Motor neuron (in vitro differentiated cells): ENCODE results near the gene UNC50. TPM values are rescaled to one million over a fixed set of nuclear protein-coding genes. Genes with fewer than 3 reads are reported as not detected.

ENCODE experiments used
- ATAC-seq, 8 experiments: fragments of 200-7000 bp; cut with Tn5 transposase; replicated peaks in 6 of 8; 2 replicates each; pipeline ENCODE4 v1.8.0; 2021; ENCODE audit warnings: mild to moderate bottlenecking in 8 of 8, moderate library complexity in 8 of 8
- H3K27ac ChIP-seq, 2 donors: fragments of 250-450 bp; sonication (Bioruptor Pico); 2 replicates each; pipeline ENCODE4 v1.9.0; 2021; ENCODE audit warnings: antibody characterized with exemption in 2 of 2, mild to moderate bottlenecking in 2 of 2, moderate library complexity in 1 of 2
- H3K4me1 ChIP-seq, 2 donors: fragments of 250-450 bp; sonication (Bioruptor Pico); replicated peaks in 1 of 2; 2 replicates each; pipeline ENCODE4 v1.6.1; 2021; ENCODE audit warnings: antibody characterized with exemption in 2 of 2, mild to moderate bottlenecking in 2 of 2, moderate library complexity in 1 of 2
- H3K4me3 ChIP-seq, 5 donors: fragments of 250-450 bp; sonication (Bioruptor Pico); 2 replicates each; pipeline ENCODE4 v1.9.0; 2021; ENCODE audit warnings: antibody characterized with exemption in 5 of 5, mild to moderate bottlenecking in 5 of 5, moderate library complexity in 4 of 5
- WGBS, 10 experiments: fragments of 450-650 bp; shearing (Covaris generic); methylation state at CpG; one replicate each; pipeline ENCODE4 v1.0.0; 2022; 5-methylcytosine and 5-hydroxymethylcytosine counted together
- in situ Hi-C, 9 experiments: fragments of 400-800 bp; cut with MboI; loops; one replicate each; pipeline ENCODE4 v1.15.0; 2021; ENCODE audit warnings: low sequenced_read_pairs in 9 of 9, low pct_unique_long_range_greater_than_20kb in 2 of 9; ENCODE audit not compliant: unreplicated experiment in 9 of 9
- total RNA-seq, 8 experiments: library from RNA; unstranded; fragments of 300-600 nt; gene quantifications; 2 replicates each; pipeline versions ENCODE4 v1.2.3 to v1.2.4, GENCODE V29; 2022

UNC50 gene, protein sequence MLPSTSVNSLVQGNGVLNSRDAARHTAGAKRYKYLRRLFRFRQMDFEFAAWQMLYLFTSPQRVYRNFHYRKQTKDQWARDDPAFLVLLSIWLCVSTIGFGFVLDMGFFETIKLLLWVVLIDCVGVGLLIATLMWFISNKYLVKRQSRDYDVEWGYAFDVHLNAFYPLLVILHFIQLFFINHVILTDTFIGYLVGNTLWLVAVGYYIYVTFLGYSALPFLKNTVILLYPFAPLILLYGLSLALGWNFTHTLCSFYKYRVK
- total RNA-seq = 10 to 100 TPM; 28.8 to 74.0 (median 39.4) TPM

DNA sequence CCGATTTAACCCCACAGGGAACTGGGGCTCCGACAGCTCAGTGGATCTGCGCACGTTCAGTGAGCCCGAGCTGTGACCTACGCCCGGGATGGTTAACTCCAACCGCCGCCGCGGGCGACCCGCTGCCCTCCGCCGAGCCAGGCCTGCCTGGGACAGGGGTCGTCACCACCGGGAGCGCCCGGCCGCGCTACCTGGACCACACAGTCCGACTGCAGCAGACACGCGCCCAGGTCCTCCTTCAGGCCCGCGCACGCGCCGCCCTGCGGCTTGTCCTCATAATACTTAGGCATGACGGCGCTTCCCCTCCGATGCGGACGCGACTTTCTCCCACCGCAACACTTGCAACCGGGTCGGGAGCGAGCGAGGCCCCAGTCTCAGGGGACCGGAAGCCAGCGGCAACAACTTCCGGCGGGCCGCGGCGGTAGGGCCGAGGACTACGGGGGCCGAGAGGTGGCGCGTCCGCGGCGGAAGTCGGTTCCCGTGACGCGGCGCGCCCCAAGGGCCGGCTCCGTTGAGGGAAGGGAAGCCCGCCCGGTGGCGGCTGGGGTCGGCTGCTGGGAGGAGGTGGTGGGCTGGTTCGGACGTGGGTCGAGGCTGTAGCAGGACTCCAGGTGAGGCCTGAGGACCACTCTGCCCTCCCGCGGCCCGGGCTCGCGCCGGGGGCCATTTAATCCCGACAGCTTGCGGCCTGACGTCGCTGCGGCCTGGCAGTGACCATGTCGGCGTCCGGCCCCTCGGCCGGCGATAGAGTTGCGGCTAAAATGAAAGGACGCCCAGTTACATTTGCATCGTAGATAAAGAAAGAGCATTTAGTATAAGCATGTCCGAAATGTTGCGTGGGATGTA, at the start of gene UNC50, which contains the start of gene COA5:
Gene UNC50 (plus strand): TSS at position 474 of the 846 bp plus-strand sequence. CDS start 1,171 bp downstream, outside the sequence.
Gene COA5 (minus strand): TSS at position 397 of the 846 bp plus-strand sequence. CDS start 107 bp downstream, at position 290.
- peaks cover 23 to 29% of the 10 kb centered on the region in 2 donors for H3K4me1 ChIP-seq
- in situ Hi-C loops = no loop called here
- peak within 1 kb of the TSS; percentile 75 to 98 (median 85) for H3K4me3 ChIP-seq
- ATAC-seq = peak; percentile 83 to 95 (median 94)
- 0 to 10% (median 0%) methylated on average over 2 to 23 of the region's 93 CpGs; no CpG with 5 or more reads in 2 of the 10 experiments for WGBS, 10 experiments
- peak within 1 kb of the TSS; percentile 95 to 98 for H3K27ac ChIP-seq

DNA sequence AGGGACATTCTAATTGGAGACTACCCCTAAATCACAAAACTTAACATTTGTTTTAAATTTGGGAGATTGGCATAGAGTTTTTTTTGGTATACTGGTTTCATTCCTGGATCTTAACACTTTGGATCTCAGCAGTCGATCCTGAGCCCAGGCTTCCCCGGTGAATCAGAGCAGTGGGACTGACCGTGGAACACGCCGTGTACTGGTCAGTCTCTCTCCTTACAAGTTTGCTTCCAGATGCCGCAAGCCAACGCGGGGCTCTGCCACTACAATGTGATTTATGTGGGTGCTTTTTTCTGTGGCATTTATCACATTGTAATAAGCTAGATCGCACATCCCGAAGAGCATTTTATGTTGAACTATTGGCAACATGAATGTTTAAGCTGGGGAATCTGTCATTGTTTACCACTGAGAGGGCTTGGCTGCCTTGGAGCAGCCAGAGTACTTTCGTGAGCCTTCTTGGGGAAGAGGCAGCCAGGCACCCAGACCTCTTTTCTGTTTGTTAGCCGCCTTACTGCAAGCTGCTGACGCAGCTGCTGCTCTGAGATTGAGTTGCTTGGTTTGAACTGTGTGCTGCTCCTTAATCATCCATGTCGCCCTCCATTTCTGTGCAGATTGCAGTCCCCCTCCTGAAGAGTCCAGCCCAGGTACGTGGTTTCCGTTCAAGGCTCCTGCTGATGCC, 49.4 kb upstream of the UNC50 start:
- Histone ChIP-seq H3K4me3 (no peak overlapping the region), H3K27ac (no peak overlapping the region), H3K4me1 (no peaks in the 10 kb centered on the region)
- WGBS, 10 experiments = 83 to 100% (median 95%) methylated on average over 1 to 14 of the region's 16 CpGs
- in situ Hi-C loops = no loop called here
- ATAC-seq = peak in 1 of 8 experiments; percentile 35

DNA sequence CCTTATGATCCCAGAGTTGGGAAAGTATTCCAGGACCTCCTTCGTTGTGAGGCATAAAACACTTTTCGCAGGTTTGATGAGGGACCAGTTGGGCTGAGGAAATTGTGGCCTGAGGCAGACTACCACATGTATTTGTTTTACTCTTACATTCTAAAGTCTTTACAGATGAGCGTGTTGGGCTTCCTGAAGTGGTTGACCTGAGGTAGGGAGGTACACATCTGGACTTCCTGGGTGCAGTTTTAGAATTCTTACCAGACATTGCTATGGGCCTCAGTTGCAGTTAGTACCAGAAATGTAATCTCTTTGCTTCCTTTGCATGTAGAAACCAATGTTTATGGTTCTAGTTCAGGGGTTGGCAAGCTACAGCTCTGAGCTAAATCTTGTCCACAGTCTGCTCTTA, 48.8 kb upstream of the UNC50 start:
- Histone ChIP-seq H3K4me1 (no peaks in the 10 kb centered on the region), H3K27ac (no peak overlapping the region), H3K4me3 (no peak overlapping the region)
- ATAC-seq = no peak
- 77 to 92% (median 90%) methylated on average over 2 to 3 of the region's 3 CpGs; no CpG with 5 or more reads in 5 of the 10 experiments for WGBS, 10 experiments
- in situ Hi-C loops = no loop called here

DNA sequence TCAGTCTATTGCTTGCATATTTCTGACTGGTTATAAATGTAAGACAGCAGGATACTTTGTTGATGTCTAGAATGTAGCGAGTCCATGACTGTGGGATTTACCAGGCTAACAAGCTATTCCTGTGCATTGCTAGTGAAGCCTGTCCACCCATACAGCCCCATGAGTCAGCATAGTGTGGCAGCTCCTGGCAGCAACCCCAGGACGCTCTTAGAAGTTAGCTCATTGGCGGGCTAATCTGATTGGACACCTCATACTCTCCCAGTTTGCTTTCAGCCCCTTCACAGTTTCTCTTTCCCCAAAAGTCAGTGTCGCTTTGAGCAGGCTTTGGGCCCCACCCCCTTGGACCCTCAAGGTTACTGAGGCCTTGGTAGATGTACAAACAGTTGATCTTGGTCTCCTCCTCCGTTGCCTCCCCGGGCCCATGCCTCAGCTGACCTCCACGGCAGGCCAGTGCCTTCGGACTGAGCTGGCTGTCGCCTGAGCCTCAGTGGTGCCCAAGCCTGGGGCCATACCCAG, 48.1 kb upstream of the UNC50 start:
- no peak overlapping the region for H3K27ac ChIP-seq
- no peaks in the 10 kb centered on the region for H3K4me1 ChIP-seq
- 0 to 100% (median 100%) methylated on average over 1 to 6 of the region's 9 CpGs; no CpG with 5 or more reads in 2 of the 10 experiments for WGBS, 10 experiments
- in situ Hi-C loops = no loop called here
- peak in 2 of 8 experiments; percentile 83 to 91 for ATAC-seq
- H3K4me3 ChIP-seq = no peak overlapping the region

DNA sequence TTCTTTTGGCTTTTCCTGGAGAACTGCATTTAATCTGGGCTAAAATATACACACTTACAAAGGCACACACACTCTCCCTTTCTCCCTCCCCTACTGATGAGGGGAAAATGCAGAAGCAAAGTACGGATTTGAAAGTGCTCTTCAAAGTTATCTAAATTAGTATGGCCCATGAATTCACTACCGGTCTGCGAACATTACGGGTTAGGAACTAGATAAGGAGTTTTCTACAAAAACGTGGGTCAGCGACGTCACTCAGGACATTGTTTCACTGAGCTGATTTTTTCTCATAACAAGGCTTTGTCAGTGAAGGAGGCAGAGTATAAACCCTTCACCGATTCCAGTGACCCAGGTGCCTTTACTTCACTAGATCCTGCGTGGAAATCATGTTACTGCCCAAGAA, 47.4 kb upstream of the UNC50 start:
- 93 to 100% (median 97%) methylated on average over 2 to 9 of the region's 9 CpGs; no CpG with 5 or more reads in 3 of the 10 experiments for WGBS, 10 experiments
- in situ Hi-C loops = no loop called here
- H3K4me1 ChIP-seq = no peaks in the 10 kb centered on the region
- ATAC-seq = no peak
- no peak overlapping the region for H3K4me3 ChIP-seq
- H3K27ac ChIP-seq = no peak overlapping the region

DNA sequence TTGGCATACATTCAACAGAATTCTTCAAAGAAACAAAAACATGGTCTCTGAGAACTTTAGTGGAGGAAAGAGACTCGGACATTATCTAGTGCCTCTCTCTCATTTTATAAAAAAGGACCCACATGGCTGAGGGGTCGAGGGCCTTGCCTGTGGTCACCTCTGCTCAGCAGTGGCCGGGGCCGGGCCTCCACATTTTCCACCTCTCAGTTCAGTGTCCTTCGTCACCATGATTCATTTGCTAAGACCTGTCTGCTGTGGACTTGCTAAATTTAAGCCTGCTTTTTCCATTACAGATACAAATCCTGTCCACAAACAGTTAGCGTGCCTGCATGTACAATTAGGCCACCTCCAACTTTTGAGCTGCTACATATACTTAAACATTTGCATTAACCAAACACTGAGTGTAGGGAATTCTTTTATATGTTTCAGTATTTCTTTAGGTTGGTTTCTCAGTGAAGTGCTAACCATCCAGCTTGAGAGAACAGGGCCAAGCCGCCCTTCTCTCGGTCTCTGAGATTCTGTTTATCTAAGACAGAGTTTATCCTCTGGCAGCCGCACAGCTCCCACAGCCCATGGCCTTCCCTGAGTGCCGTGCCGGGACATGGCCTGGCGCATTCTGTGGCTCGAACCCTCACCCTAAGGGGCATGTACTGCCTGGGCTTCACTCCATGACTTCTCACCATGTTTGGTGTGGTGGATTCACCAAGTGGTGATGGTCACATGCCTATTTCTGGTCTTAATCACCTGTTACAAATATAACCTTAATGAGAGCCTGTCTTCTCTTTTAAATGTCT, 46.3 kb upstream of the UNC50 start:
- 90 to 100% (median 93%) methylated on average over 2 to 10 of the region's 13 CpGs for WGBS, 10 experiments
- in situ Hi-C loops = no loop called here
- H3K4me1 ChIP-seq = no peaks in the 10 kb centered on the region
- no peak overlapping the region for H3K4me3 ChIP-seq
- ATAC-seq = no peak
- no peak overlapping the region for H3K27ac ChIP-seq

DNA sequence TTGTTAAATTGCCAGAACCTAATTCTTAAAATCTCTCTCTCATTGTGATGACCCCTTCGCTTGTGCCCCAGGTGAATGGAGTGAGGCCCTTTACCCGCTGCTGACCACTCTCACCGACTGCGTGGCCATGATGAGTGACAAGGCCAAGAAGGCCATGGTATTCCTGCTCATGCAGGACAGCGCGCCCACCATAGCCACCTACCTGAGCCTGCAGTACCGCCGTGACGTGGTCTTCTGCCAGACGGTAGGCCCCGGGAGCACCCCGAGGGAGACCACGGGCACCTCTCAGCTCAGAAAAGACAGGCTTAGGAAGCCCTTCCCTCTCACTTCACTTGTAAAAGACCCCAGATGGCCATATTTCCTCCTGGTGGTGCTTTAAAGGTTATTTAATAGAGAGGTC, 45.0 kb upstream of the UNC50 start:
- H3K4me3 ChIP-seq = no peak overlapping the region
- no peaks in the 10 kb centered on the region for H3K4me1 ChIP-seq
- H3K27ac ChIP-seq = no peak overlapping the region
- in situ Hi-C loops = no loop called here
- ATAC-seq = no peak
- 94 to 100% (median 99%) methylated on average over 1 to 10 of the region's 13 CpGs; no CpG with 5 or more reads in 6 of the 10 experiments for whole genome bisulfite sequencing, 10 experiments

DNA sequence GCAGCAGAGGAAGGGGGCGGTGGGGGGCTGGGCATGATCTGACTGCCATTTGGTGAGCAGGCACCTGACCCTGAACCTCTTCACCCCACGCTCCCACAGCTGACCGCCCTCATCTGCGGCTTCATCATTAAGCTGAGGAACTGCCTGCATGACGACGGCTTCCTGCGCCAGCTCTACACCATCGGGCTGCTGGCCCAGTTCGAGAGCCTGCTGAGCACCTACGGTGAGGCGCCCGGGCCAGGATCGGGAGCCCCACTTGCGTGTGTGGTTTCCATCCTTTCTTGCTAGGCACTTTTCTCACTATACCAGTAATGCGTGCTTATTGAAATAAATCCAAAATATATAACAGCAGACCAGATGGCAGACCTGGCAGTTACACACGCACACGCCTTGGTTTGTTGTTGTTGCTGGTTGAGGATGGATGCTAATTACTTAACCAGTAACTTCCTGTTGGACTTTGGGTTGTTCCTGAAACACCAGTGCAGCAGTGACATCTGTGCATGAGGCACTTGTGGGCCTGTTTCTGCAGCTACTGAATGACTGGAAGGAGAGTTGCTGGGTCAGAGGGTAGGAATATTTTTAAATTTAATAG, 43.8 kb upstream of the UNC50 start:
- 50 to 100% (median 90%) methylated on average over 1 to 10 of the region's 17 CpGs; no CpG with 5 or more reads in 1 of the 10 experiments for WGBS, 10 experiments
- in situ Hi-C loops = no loop called here
- Histone ChIP-seq H3K4me1 (no peaks in the 10 kb centered on the region), H3K4me3 (no peak overlapping the region), H3K27ac (no peak overlapping the region)
- ATAC-seq = peak in 1 of 8 experiments; percentile 18

DNA sequence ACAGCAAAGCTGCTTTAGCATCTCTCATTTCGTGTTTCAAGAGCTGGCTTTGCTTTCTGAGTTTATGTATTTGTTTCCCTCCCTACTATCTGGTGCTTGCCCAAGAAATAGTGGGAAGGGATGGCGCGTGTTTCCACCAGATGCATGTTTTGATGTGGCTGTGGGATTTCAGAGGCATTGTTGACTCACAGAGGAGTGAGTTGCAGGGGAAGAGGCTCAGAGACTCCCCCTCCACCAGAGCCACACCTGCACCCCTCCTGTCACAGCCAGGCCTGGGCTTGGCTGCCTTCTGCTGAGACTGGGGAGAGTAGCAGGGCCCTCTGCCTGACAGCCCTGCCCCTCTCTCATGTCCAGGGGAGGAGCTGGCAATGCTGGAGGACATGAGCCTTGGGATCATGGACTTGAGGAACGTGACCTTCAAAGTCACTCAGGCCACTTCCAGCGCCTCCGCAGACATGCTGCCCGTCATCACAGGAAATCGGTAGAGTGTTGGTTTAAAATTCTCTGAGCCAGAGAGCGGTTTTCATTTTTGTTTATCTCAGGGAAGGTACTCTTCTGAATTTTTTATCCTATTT, 43.0 kb upstream of the UNC50 start:
- 54 to 100% (median 94%) methylated on average over 2 to 5 of the region's 9 CpGs for WGBS, 10 experiments
- in situ Hi-C loops = no loop called here
- ATAC-seq = peak in 1 of 8 experiments; percentile 85
- Histone ChIP-seq H3K4me1 (no peaks in the 10 kb centered on the region), H3K27ac (no peak overlapping the region), H3K4me3 (no peak overlapping the region)

DNA sequence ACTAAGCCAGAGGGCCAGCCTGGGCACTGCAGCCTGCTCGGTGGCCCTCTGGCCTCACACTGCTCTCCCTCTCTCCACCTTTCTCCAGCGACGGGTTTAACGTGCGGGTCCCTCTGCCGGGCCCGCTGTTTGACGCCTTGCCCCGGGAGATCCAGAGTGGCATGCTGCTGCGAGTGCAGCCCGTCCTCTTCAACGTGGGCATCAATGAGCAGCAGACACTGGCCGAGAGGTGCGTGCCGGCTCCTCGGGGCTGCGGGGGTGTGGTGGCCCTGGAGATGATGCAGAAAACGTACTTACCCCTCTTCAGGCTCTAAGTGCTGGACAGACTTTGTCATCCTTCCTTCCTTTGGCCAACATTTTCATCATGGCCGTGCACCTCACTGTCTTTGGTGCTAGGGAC, 42.4 kb upstream of the UNC50 start:
- Histone ChIP-seq H3K4me3 (no peak overlapping the region), H3K27ac (no peak overlapping the region), H3K4me1 (no peaks in the 10 kb centered on the region)
- in situ Hi-C loops = no loop called here
- 93 to 100% (median 97%) methylated on average over 1 to 18 of the region's 19 CpGs; no CpG with 5 or more reads in 5 of the 10 experiments for WGBS, 10 experiments
- ATAC-seq = no peak

DNA sequence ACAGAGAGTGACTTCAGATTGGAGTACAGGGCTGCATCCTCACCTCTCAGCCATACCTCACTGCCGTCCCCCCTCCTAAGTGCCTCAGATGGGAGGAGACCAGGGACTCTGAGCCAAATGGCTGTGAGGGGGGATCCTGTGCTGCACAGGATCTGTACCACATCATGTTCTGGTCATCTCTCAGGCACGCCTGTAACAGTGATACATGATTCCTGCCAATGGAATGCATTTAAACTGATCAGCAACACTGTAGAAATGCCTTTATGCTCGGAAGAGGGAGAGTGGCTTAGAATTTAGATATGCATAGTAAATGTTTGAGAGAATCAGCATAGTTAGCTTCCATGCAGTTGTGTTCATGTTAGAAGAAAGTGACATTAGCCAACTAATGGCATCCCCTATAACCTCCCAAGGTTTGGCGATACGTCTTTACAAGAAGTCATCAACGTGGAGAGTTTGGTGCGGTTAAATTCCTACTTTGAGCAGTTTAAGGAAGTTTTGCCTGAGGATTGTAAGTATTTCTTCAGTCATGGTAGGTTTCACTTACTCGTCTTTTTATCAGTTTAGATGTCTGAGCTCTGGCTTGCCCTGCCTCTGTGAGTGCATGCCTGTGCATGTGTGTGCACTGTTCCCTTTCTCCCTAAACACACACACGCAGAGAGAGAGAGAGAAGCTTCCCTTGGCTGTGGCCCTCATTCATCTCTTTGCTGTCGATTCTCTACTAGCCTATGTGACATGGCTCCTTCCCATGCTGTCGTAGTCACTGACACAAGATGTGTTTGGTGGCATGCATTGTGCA, 40.0 kb upstream of the UNC50 start:
- WGBS, 10 experiments = 66 to 98% (median 93%) methylated on average over 3 to 10 of the region's 11 CpGs; no CpG with 5 or more reads in 1 of the 10 experiments
- H3K4me3 ChIP-seq = no peak overlapping the region
- peak in 2 of 8 experiments; percentile 36 to 76 for ATAC-seq
- H3K4me1 ChIP-seq = no peaks in the 10 kb centered on the region
- H3K27ac ChIP-seq = no peak overlapping the region
- in situ Hi-C loops = no loop called here
